DOHH2 (cell line): ENCODE measurements around the gene ACSS2.
"Not testable (repeated sequence)": the region's sequence is repeated elsewhere in the genome, so short reads cannot be mapped to it uniquely, and the experiment has no call there.

ENCODE experiments used
- H3F3A ChIP-seq: fragments of 200-600 bp; sonication (generic), shearing (Covaris generic); 2 replicates; pipeline ENCODE4 v1.6.0; 2016; ENCODE audit warnings: antibody characterized with exemption, mild to moderate bottlenecking; ENCODE audit not compliant: control insufficient read depth, insufficient read depth
- H3K27ac ChIP-seq: fragments of 200-600 bp; sonication (generic); 2 replicates; pipeline ENCODE4 v1.5.1; 2014; ENCODE audit warnings: low read depth, mild to moderate bottlenecking, low read length, moderate library complexity
- H3K27me3 ChIP-seq: fragments of 200-600 bp; sonication (generic); 2 replicates; pipeline ENCODE4 v1.6.1; 2014; ENCODE audit warnings: mild to moderate bottlenecking, low read length, mixed read lengths; ENCODE audit not compliant: control insufficient read depth
- H3K36me3 ChIP-seq: fragments of 200-600 bp; sonication (generic); 2 replicates; pipeline ENCODE4 v1.6.1; 2014; ENCODE audit warnings: mild to moderate bottlenecking, low read length, moderate library complexity, mixed read lengths; ENCODE audit not compliant: control insufficient read depth
- H3K4me1 ChIP-seq: fragments of 200-600 bp; sonication (generic); 2 replicates; pipeline ENCODE4 v1.6.1; 2014; ENCODE audit warnings: mild to moderate bottlenecking, low read length, mixed read lengths; ENCODE audit not compliant: control insufficient read depth
- H3K4me2 ChIP-seq: fragments of 200-600 bp; sonication (generic); 2 replicates; pipeline ENCODE4 v1.6.0; 2014; ENCODE audit warnings: mild to moderate bottlenecking, low read length, moderate library complexity
- H3K4me3 ChIP-seq: fragments of 200-600 bp; sonication (generic); 2 replicates; pipeline ENCODE4 v1.5.1; 2014; ENCODE audit warnings: mild to moderate bottlenecking, low read length, mixed read lengths
- H3K79me2 ChIP-seq: fragments of 200-600 bp; sonication (generic); 2 replicates; pipeline ENCODE4 v1.6.1; 2014; ENCODE audit warnings: mild to moderate bottlenecking, low read length, mixed read lengths; ENCODE audit not compliant: control insufficient read depth
- H3K9me2 ChIP-seq: fragments of 200-600 bp; sonication (generic); replicated peaks from 2 replicates; pipeline ENCODE4 v1.6.1; 2014; ENCODE audit warnings: mild to moderate bottlenecking, low read length, mixed read lengths; ENCODE audit not compliant: control insufficient read depth
- H3K9me3 ChIP-seq: fragments of 200-600 bp; sonication (generic); 2 replicates; pipeline ENCODE4 v1.6.1; 2014; ENCODE audit warnings: antibody characterized with exemption, low read length, mixed read lengths; ENCODE audit not compliant: control insufficient read depth, insufficient read depth
- H4K20me1 ChIP-seq: fragments of 200-600 bp; sonication (generic); 2 replicates; pipeline ENCODE4 v1.6.0; 2014; ENCODE audit warnings: low read depth, mild to moderate bottlenecking, antibody characterized with exemption, low read length, moderate library complexity; ENCODE audit not compliant: control insufficient read depth, insufficient read depth
- CTCF ChIP-seq: fragments of 200-600 bp; sonication (generic); IDR thresholded peaks from one replicate; pipeline ENCODE4 v1.5.1; 2014; ENCODE audit warnings: antibody characterized with exemption, mild to moderate bottlenecking, low read depth, low read length; ENCODE audit not compliant: poor library complexity, severe bottlenecking
- EZH2phosphoT487 ChIP-seq: fragments of 200-600 bp; sonication (generic); IDR thresholded peaks from 2 replicates; pipeline ENCODE4 v1.6.1; 2017; ENCODE audit warnings: borderline replicate concordance, mild to moderate bottlenecking, antibody characterized with exemption, low read length, moderate library complexity, mixed read lengths

The ACSS2 gene

GRCh38 chr20:34895465-34895864 is 19.1 kb downstream of the ACSS2 start:
- no peak for TF ChIP-seq CTCF
- no peak for TF ChIP-seq EZH2phosphoT487
- no peak overlapping the region for H3K4me3 ChIP-seq
- H3F3A ChIP-seq, result no peaks in the 10 kb centered on the region
- H3K4me1 ChIP-seq, result no peaks in the 10 kb centered on the region
- H3K4me2 ChIP-seq, result no peak overlapping the region
- no peaks in the 10 kb centered on the region for H4K20me1 ChIP-seq
- H3K79me2 ChIP-seq, result no peaks in the 10 kb centered on the region
- H3K36me3 ChIP-seq, result no peaks in the 10 kb centered on the region
- H3K9me3 ChIP-seq, result no peaks in the 10 kb centered on the region
- H3K9me2 ChIP-seq, result no peaks in the 10 kb centered on the region
- no peak overlapping the region for H3K27ac ChIP-seq
- H3K27me3 ChIP-seq, result peaks cover 6% of the 10 kb centered on the region; the same call in 1 of the 2 replicates

- H3K4me2 ChIP-seq, result no peak overlapping the region
- H4K20me1 ChIP-seq, result no peaks in the 10 kb centered on the region
- no peaks in the 10 kb centered on the region for H3F3A ChIP-seq
- no peaks in the 10 kb centered on the region for H3K79me2 ChIP-seq
- H3K36me3 ChIP-seq, result no peaks in the 10 kb centered on the region
- no peaks in the 10 kb centered on the region for H3K9me3 ChIP-seq
- no peak overlapping the region for H3K4me3 ChIP-seq
- TF ChIP-seq EZH2phosphoT487 (no peak), CTCF (no peak)
- no peaks in the 10 kb centered on the region for H3K9me2 ChIP-seq
- H3K27ac ChIP-seq, result no peak overlapping the region
- H3K4me1 ChIP-seq, result no peaks in the 10 kb centered on the region
- H3K27me3 ChIP-seq, result peaks cover 8% of the 10 kb centered on the region; the same call in 1 of the 2 replicates
These were observed 19.7 kb downstream of the ACSS2 start for GRCh38 chr20:34896086-34896621.

- not testable (repeated sequence) for H3K9me3 ChIP-seq, H3K9me2 ChIP-seq, H4K20me1 ChIP-seq, H3K4me2 ChIP-seq, H3K27me3 ChIP-seq, H3K4me3 ChIP-seq, H3K79me2 ChIP-seq, H3K4me1 ChIP-seq, H3K36me3 ChIP-seq, H3K27ac ChIP-seq, H3F3A ChIP-seq
These were observed 21.7 kb downstream of the ACSS2 start for GRCh38 chr20:34898129-34898528.

- H3K9me3 ChIP-seq, H3K27me3 ChIP-seq, H3K4me3 ChIP-seq, H4K20me1 ChIP-seq, H3F3A ChIP-seq, H3K9me2 ChIP-seq, H3K36me3 ChIP-seq, H3K4me2 ChIP-seq, H3K4me1 ChIP-seq, H3K79me2 ChIP-seq, H3K27ac ChIP-seq: not testable (repeated sequence)
These were observed 22.3 kb downstream of the ACSS2 start for GRCh38 chr20:34898731-34899130.
